ENCODE results near the gene HNF1B.
A peak's percentile ranks its signal among the peaks of the same experiment; 100 is the strongest.

HNF1B gene

GRCh38 chr17:37702598-37702997 lies 42.3 kb downstream of the HNF1B start:
- TF ChIP-seq, protein P1, sequence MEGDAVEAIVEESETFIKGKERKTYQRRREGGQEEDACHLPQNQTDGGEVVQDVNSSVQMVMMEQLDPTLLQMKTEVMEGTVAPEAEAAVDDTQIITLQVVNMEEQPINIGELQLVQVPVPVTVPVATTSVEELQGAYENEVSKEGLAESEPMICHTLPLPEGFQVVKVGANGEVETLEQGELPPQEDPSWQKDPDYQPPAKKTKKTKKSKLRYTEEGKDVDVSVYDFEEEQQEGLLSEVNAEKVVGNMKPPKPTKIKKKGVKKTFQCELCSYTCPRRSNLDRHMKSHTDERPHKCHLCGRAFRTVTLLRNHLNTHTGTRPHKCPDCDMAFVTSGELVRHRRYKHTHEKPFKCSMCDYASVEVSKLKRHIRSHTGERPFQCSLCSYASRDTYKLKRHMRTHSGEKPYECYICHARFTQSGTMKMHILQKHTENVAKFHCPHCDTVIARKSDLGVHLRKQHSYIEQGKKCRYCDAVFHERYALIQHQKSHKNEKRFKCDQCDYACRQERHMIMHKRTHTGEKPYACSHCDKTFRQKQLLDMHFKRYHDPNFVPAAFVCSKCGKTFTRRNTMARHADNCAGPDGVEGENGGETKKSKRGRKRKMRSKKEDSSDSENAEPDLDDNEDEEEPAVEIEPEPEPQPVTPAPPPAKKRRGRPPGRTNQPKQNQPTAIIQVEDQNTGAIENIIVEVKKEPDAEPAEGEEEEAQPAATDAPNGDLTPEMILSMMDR (IDR thresholded peaks at IDR 0.05; ENCODE audit: extremely low read depth, missing control alignments), result no peak
- no peak for DNase-seq (ENCODE audit: low spot score)

- DNase-seq (ENCODE audit: low spot score), result peak; percentile 66
- TF ChIP-seq, protein P1 (IDR thresholded peaks at IDR 0.05; ENCODE audit: extremely low read depth, missing control alignments), result peak; percentile 38
Observed at GRCh38 chr17:37701496-37701898, 43.4 kb downstream of the HNF1B start.

DNA sequence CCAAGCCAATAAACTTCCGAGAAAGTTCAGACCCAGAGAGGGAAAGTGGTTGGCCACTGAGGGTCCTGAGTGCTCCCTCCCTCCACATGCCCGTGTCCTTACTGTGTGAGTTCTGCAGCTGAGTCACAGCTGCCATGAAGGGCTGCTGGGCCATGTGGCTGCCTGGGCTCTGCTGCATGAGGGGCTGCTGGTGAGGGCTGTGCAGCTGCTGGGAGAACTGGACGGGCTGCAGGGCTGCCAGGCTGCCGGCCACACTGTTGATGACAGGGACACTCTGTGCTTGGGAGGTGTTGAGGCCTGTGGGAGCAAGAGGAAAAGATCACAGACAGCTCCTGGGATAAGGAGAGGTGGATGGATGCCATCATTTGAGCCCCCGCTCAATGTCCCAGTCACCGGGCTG lies 44.0 kb downstream of the HNF1B start:
- TF ChIP-seq, protein P1 (IDR thresholded peaks at IDR 0.05; ENCODE audit: extremely low read depth, missing control alignments), result no peak
- DNase-seq (ENCODE audit: low spot score), result no peak

GRCh38 chr17:37699285-37699973 lies 45.4 kb downstream of the HNF1B start:
- no peak for DNase-seq (ENCODE audit: low spot score)
- TF ChIP-seq, protein P1 (IDR thresholded peaks at IDR 0.05; ENCODE audit: extremely low read depth, missing control alignments), result no peak

DNA sequence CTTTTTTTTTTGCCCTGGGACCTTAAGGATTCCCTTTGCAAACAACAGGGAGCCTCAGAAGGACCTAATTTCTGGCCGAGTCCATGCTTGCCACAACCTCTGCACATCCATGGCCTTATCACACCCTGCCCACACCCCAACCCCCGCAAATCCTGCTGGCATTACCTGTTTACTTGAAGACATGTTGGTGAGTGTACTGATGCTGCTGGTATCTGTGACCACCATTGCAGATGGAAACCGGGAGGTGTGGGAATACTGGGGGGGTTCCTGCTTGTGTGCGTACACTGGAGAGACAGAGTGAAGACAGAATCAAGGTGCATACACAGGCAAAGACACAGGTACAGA lies 46.0 kb downstream of the HNF1B start:
- TF ChIP-seq, protein P1 (IDR thresholded peaks at IDR 0.05; ENCODE audit: extremely low read depth, missing control alignments), result no peak
- no peak for DNase-seq (ENCODE audit: low spot score)

GRCh38 chr17:37698132-37698910 lies 46.5 kb downstream of the HNF1B start:
- no peak for DNase-seq (ENCODE audit: low spot score)
- TF ChIP-seq, protein P1 (IDR thresholded peaks at IDR 0.05; ENCODE audit: extremely low read depth, missing control alignments), result no peak

- TF ChIP-seq, protein P1 (IDR thresholded peaks at IDR 0.05; ENCODE audit: extremely low read depth, missing control alignments), result no peak
- no peak for DNase-seq (ENCODE audit: low spot score)
Observed at GRCh38 chr17:37697381-37697780, 47.5 kb downstream of the HNF1B start.
